ENCODE measurements around the gene PEX6. TPM values are rescaled to one million over a fixed set of nuclear protein-coding genes. Genes with fewer than 3 reads are reported as not detected.

Gene PEX6
- polyA plus RNA-seq, 1 of the 3 experiments (the other 2 are of a cell fraction) = 15.3 TPM

DNA sequence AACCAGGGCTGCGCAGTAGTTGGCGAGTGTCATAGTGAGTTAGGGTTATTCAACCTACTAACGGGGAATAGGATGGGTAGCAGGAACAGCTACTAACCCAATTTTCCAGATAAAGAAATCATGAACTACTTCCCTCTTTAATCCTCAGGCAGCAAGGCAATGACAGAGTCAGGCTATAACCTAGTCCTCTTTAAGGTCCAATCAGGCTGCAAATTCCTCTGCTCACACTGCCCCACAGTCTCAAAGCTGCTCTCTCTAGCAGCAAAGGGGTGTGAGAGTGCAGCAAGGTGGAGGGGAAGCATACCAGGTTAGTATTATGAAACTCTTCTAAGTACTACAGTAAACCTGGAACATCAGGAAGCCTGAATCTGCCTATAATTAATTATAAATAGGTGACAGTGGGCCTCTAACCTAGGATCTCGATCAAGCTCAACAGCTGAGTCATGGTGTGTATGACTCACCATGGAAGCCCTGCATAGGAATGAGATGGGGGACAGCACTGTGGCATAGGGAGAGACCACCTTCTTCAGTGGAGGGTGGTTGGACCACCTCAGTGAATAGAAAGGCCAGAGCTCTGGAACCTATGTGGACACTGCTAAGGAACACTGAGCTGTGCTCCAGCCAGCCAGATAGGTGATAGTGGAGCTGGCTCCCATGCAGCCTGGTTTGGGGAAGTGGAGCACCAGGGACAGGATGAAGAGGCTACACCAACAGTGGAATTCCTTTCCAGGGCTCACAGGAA lies 7.9 kb downstream of the PEX6 start:
- Histone ChIP-seq H4K20me1 (ENCODE audit: insufficient read depth) (no peaks in the 10 kb centered on the region), H3F3A (replicated peaks; ENCODE audit: insufficient read depth) (peaks cover 10% of the 10 kb centered on the region), H3K4me2 (no peak overlapping the region), H3K9me3 (no peaks in the 10 kb centered on the region), H3K27me3 (ENCODE audit: insufficient read depth) (no peaks in the 10 kb centered on the region), H3K79me2 (ENCODE audit: insufficient read depth) (peaks cover 11% of the 10 kb centered on the region), H3K4me1 (ENCODE audit: control insufficient read depth in 1 of 2, insufficient read depth in 2 of 2, low read depth in 1 of 2, low read length in 1 of 2) (peaks cover 0 to 9% of the 10 kb centered on the region in 2 experiments; a peak in 3 of 4 replicates), H3K27ac (ENCODE audit: low read depth in 2 of 2, low read length in 1 of 2) (peak overlapping the region in 1 of 2 experiments; percentile 44; a peak in 2 of 4 replicates), H3K4me3 (ENCODE audit: low read depth in 2 of 2, low read length in 1 of 2) (no peak overlapping the region), H3K36me3 (replicated peaks in 1 of 2; ENCODE audit: control insufficient read depth in 1 of 2, insufficient read depth in 2 of 2, low read length in 1 of 2) (peaks cover 0 to 22% of the 10 kb centered on the region in 2 experiments), H3K9ac (no peak overlapping the region), H3K9me2 (no peaks in the 10 kb centered on the region), H2AFZ (ENCODE audit: low read depth) (no peak overlapping the region)
- WGBS (ENCODE audit: low lambda C conversion rate) = 77% methylated on average over 4 of the region's 4 CpGs
- no peak for DNase-seq
- ChIA-PET CTCF (interaction anchor here (1.2 to 1.7 kb wide), 2 partner anchors 8 to 72 kb away, joined by 4 to 5 read pairs; partner anchors contain the start of gene PEX6), POLR2A (interaction anchor here (0.9 to 1.5 kb wide), 3 partner anchors 8 to 43 kb away, joined by 3 to 5 read pairs (median 5); partner anchors contain the start of genes KLHDC3, MEA1 and PEX6)
- TF ChIP-seq, protein P1, sequence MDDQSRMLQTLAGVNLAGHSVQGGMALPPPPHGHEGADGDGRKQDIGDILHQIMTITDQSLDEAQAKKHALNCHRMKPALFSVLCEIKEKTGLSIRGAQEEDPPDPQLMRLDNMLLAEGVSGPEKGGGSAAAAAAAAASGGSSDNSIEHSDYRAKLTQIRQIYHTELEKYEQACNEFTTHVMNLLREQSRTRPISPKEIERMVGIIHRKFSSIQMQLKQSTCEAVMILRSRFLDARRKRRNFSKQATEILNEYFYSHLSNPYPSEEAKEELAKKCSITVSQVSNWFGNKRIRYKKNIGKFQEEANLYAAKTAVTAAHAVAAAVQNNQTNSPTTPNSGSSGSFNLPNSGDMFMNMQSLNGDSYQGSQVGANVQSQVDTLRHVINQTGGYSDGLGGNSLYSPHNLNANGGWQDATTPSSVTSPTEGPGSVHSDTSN (IDR thresholded peaks at IDR 0.05) = peak; percentile 31; the same call in 1 of the 2 replicates
- TF ChIP-seq JUND (IDR thresholded peaks at IDR 0.05) = peak; percentile 67
- peak; percentile 63 for TF ChIP-seq FOSL2 (IDR thresholded peaks at IDR 0.05; ENCODE audit: borderline replicate concordance, low read depth)
- TF ChIP-seq MAX (IDR thresholded peaks at IDR 0.05; ENCODE audit: low read depth) = no peak

GRCh38 chr6:42969934-42970333 lies 9.0 kb downstream of the PEX6 start:
- Histone ChIP-seq H3K27me3 (ENCODE audit: insufficient read depth) (no peaks in the 10 kb centered on the region), H3K4me3 (ENCODE audit: low read depth in 2 of 2, low read length in 1 of 2) (no peak overlapping the region), H4K20me1 (ENCODE audit: insufficient read depth) (no peaks in the 10 kb centered on the region), H3K79me2 (ENCODE audit: insufficient read depth) (peaks cover 3% of the 10 kb centered on the region; the same call in 1 of the 2 replicates), H3K4me2 (no peak overlapping the region), H3K9me3 (no peaks in the 10 kb centered on the region), H3K36me3 (replicated peaks in 1 of 2; ENCODE audit: control insufficient read depth in 1 of 2, insufficient read depth in 2 of 2, low read length in 1 of 2) (peaks cover 0 to 30% of the 10 kb centered on the region in 2 experiments), H3K27ac (ENCODE audit: low read depth in 2 of 2, low read length in 1 of 2) (no peak overlapping the region), H3K9ac (no peak overlapping the region), H2AFZ (ENCODE audit: low read depth) (no peak overlapping the region), H3F3A (replicated peaks; ENCODE audit: insufficient read depth) (peaks cover 10% of the 10 kb centered on the region), H3K9me2 (no peaks in the 10 kb centered on the region), H3K4me1 (ENCODE audit: control insufficient read depth in 1 of 2, insufficient read depth in 2 of 2, low read depth in 1 of 2, low read length in 1 of 2) (peaks cover 0 to 9% of the 10 kb centered on the region in 2 experiments; a peak in 3 of 4 replicates)
- 100% methylated on average over 4 of the region's 4 CpGs for WGBS (ENCODE audit: low lambda C conversion rate)
- POLR2A ChIA-PET = interaction anchor here (1.0 to 1.5 kb wide), 3 partner anchors 9 to 40 kb away, joined by 3 to 5 read pairs (median 5); partner anchors contain the start of genes CNPY3 and PEX6
- no peak for DNase-seq
- CTCF ChIA-PET = interaction anchor here (1.2 to 1.7 kb wide), 2 partner anchors 9 to 71 kb away, joined by 4 to 5 read pairs; partner anchors contain the start of gene PEX6
- TF ChIP-seq MEF2A (IDR thresholded peaks at IDR 0.05; ENCODE audit: borderline replicate concordance, low read depth) = no peak
- no peak for TF ChIP-seq POLR2AphosphoS5 (IDR thresholded peaks at IDR 0.05; ENCODE audit: low read depth, low read length)
- no peak for TF ChIP-seq MAX (IDR thresholded peaks at IDR 0.05; ENCODE audit: low read depth)
- TF ChIP-seq, protein P2, sequence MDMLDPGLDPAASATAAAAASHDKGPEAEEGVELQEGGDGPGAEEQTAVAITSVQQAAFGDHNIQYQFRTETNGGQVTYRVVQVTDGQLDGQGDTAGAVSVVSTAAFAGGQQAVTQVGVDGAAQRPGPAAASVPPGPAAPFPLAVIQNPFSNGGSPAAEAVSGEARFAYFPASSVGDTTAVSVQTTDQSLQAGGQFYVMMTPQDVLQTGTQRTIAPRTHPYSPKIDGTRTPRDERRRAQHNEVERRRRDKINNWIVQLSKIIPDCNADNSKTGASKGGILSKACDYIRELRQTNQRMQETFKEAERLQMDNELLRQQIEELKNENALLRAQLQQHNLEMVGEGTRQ (IDR thresholded peaks at IDR 0.05; ENCODE audit: borderline replicate concordance, low read depth, low read length) = no peak
- TF ChIP-seq SIN3A (IDR thresholded peaks at IDR 0.05; ENCODE audit: borderline replicate concordance, low read depth, low read length) = no peak
- TF ChIP-seq, protein P3, sequence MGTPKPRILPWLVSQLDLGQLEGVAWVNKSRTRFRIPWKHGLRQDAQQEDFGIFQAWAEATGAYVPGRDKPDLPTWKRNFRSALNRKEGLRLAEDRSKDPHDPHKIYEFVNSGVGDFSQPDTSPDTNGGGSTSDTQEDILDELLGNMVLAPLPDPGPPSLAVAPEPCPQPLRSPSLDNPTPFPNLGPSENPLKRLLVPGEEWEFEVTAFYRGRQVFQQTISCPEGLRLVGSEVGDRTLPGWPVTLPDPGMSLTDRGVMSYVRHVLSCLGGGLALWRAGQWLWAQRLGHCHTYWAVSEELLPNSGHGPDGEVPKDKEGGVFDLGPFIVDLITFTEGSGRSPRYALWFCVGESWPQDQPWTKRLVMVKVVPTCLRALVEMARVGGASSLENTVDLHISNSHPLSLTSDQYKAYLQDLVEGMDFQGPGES (IDR thresholded peaks at IDR 0.05; ENCODE audit: low read depth, low read length) = no peak
- TF ChIP-seq RCOR1 (IDR thresholded peaks at IDR 0.05; ENCODE audit: low read length) = no peak
- no peak for TF ChIP-seq FOXM1 (IDR thresholded peaks at IDR 0.05; ENCODE audit: low read depth)
- no peak for TF ChIP-seq JUND (IDR thresholded peaks at IDR 0.05)
- TF ChIP-seq YY1 (IDR thresholded peaks at IDR 0.05; ENCODE audit: low read depth) = no peak

All from SK-N-SH (cell line).